Mammary epithelial cell (primary cell): ENCODE measurements around the gene CSNK2A2.

Source experiments
- EZH2 ChIP-seq: IDR thresholded peaks from 2 replicates; pipeline ENCODE4 v1.6.1; 2012; ENCODE audit warnings: low read length, inconsistent platforms, borderline replicate concordance
- TF ChIP-seq, protein P1 (sequence below), 2 donors: IDR thresholded peaks in 1 of 2; conservative IDR thresholded peaks in 1 of 2; 2 replicates each; pipeline ENCODE4 v1.5.1; 2011 to 2012; ENCODE audit warnings: inconsistent platforms in 2 of 2, low read length in 2 of 2, mild to moderate bottlenecking in 2 of 2, control low read depth in 1 of 2, low read depth in 1 of 2; ENCODE audit not compliant: insufficient read depth in 1 of 2; ENCODE audit errors: extremely low read depth in 1 of 2

DNA sequence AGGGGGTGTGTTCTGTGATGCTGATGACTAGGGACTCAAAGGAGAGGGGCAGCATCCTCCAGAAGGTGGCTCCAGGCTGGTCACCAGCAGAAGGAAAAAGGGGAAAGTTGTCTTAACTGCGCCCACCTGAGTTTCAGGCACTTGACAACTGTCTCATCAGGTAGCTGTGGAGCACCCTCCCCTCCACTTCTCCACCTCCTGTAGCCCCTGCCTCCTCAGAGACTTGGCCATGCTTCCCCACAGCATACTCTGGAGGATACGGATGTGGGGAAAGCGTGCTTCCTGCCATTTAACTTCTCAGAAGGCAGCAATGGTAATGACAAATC lies 86.6 kb downstream of the CSNK2A2 start:
- TF ChIP-seq EZH2, result no peak
- TF ChIP-seq, protein P1, sequence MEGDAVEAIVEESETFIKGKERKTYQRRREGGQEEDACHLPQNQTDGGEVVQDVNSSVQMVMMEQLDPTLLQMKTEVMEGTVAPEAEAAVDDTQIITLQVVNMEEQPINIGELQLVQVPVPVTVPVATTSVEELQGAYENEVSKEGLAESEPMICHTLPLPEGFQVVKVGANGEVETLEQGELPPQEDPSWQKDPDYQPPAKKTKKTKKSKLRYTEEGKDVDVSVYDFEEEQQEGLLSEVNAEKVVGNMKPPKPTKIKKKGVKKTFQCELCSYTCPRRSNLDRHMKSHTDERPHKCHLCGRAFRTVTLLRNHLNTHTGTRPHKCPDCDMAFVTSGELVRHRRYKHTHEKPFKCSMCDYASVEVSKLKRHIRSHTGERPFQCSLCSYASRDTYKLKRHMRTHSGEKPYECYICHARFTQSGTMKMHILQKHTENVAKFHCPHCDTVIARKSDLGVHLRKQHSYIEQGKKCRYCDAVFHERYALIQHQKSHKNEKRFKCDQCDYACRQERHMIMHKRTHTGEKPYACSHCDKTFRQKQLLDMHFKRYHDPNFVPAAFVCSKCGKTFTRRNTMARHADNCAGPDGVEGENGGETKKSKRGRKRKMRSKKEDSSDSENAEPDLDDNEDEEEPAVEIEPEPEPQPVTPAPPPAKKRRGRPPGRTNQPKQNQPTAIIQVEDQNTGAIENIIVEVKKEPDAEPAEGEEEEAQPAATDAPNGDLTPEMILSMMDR (conservative IDR thresholded peaks at IDR 0.05 in 1 of 2, IDR thresholded peaks at IDR 0.05 in 1 of 2; ENCODE audit: extremely low read depth in 1 of 2, insufficient read depth in 1 of 2, low read depth in 1 of 2, low read length in 2 of 2), result no peak
